ENCODE data around the gene ITIH1.
"Not testable (repeated sequence)": the region's sequence is repeated elsewhere in the genome, so short reads cannot be mapped to it uniquely, and the experiment has no call there.

The ITIH1 gene

DNA sequence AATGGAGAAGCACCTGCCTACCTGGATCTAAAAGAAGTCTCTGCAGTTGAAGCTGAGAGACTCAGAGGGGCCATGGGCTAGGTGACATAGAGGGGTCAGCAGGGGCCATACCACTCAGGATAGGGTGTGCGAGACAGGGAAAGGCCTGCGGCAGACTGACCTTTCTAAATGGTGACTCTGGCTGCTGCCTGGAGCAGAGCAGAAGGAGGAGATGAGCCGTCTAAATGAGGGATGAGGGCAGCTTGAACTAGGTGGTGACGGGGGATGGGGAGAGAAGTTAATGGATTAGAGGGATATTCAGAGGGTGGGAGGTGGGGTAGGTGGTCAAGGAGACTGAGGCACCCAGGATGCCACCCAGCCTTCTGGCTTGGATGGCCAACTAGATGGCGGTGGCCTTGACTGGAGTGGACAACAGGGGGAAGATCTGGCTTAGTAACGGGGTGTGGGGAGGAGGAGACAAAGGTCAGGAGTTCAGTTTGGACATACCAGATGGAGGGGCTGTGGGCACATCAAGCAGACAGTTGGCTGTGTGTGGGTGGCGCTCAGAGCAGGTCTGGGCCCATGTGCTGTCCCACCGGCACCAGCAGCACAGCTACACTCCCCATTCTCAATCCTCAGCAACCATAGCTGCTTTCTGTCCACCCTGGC lies 3.2 kb upstream of the ITIH1 start:
- no peak for DNase-seq (ENCODE audit: low read depth in 2 of 2)

- no peak for DNase-seq (ENCODE audit: low read depth in 2 of 2)
Measured at GRCh38 chr3:52774901-52775864, 2.2 kb upstream of the ITIH1 start.

DNA sequence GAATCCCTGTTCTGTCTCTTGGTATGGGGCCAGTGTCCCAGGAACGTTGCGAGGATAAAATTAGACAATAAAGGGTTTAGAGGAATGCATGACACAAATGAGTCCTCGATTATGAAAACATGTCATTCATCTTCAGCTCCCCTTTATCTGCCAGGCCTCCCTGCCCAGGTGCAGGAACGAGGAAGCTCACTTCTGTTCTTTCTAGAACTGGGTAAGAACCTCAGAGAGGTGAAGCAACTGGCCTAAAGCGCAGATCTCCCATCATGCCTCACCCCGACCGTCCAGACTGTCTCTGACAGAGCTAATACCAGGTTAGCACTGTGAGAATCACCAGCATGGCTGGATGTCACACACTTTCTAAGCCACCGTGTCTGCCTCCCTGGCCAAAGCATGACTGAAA lies 1.5 kb upstream of the ITIH1 start:
- DNase-seq (ENCODE audit: low read depth in 2 of 2) = no peak

GRCh38 chr3:52776486-52776885 lies 913 bp upstream of the ITIH1 start:
- not testable (repeated sequence) for DNase-seq (ENCODE audit: low read depth in 2 of 2)

DNA sequence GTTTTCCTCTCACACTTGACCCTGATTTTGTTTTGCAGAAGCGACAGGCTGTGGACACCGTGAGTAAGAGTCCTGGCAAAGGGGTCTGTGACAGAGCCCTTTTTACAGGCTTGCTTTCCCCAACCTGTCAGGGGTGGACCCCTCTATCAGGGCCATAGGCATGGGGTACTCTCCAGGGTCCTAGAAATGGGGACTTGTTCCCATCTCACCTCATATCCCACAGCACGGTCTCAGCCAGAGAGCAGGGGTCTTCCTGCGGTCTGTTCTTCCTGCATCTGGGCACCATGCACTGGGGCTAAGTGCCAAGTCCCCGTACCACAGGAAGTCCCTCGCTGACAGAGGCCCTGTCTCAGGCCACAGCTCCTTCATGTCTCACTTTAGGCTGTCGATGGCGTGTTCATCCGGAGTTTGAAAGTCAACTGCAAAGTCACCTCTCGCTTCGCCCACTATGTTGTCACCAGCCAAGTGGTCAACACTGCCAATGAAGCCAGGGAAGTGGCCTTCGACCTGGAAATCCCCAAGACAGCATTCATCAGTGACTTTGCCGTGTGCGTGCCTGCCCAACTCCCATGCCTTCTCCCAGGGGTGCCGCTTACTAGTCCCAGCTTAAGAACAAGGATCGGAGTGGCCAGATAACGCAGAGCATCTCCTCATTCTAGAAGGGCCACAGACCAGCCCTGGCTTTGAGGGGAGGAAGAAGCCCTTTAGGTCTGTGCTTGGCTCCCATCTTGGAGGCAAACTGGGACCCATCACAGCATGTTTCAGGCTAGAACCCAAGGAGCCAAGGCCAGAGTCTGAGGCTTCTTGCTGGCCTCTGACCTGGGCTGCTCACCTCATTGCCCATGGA lies 783 bp downstream of the ITIH1 start:
- DNase-seq (ENCODE audit: low read depth in 2 of 2) = no peak

DNA sequence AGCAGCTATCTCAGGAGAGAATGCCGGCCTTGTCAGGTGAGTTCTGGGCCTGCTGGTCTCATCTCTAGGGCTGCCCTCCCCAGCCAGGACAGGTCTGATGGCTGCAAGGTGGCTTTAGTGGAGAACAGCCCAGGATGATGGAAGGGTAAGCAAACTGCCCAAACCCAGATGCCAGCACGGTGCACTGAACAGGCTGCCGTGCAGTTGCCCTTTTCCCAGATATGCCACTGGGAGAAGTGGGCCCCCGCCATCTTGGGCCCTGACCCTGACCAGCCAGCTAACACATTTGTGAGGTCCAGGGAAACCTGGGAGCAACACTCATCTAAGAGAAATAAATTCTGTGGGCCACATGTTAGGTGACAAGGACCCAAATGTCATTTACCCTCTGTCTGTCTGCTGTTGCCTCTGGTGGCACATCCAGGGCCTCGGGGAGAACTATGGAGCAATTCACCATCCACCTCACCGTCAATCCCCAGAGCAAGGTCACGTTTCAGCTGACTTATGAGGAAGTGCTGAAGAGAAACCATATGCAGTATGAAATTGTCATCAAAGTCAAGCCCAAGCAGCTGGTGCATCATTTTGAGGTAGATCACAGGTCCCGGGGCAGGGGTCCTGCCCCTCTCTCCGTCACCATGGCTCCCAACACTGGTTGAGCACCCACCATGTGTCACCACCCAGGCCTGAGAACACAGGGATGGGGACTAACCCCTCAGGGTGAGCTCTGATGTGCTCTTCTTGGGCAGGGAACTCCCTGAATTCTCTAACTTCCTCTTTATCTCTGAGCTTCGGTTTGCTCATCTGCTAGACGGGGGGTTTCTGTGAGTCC lies 1.8 kb downstream of the ITIH1 start:
- DNase-seq (ENCODE audit: low read depth in 2 of 2) = no peak

- DNase-seq (ENCODE audit: low read depth in 2 of 2) = no peak
Measured at GRCh38 chr3:52779837-52780585, 2.6 kb downstream of the ITIH1 start.

DNA sequence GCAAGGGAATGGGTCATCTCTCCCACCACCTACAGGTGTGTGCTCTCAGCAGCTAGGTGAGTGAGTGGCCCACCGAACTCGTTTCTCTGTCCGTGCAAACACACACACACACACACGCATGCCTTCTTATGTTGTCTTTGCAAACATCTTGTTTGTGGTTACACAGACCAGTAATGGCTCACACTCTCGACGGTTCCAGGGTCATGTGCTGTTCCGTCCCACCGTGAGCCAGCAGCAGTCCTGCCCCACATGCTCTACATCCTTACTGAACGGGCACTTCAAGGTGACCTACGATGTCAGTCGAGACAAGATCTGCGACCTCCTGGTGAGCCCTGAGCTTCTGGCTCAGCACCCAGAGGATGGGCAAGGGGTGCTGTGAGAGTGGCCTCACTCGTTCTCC lies 4.3 kb downstream of the ITIH1 start:
- no peak for DNase-seq (ENCODE audit: low read depth in 2 of 2)

DNA sequence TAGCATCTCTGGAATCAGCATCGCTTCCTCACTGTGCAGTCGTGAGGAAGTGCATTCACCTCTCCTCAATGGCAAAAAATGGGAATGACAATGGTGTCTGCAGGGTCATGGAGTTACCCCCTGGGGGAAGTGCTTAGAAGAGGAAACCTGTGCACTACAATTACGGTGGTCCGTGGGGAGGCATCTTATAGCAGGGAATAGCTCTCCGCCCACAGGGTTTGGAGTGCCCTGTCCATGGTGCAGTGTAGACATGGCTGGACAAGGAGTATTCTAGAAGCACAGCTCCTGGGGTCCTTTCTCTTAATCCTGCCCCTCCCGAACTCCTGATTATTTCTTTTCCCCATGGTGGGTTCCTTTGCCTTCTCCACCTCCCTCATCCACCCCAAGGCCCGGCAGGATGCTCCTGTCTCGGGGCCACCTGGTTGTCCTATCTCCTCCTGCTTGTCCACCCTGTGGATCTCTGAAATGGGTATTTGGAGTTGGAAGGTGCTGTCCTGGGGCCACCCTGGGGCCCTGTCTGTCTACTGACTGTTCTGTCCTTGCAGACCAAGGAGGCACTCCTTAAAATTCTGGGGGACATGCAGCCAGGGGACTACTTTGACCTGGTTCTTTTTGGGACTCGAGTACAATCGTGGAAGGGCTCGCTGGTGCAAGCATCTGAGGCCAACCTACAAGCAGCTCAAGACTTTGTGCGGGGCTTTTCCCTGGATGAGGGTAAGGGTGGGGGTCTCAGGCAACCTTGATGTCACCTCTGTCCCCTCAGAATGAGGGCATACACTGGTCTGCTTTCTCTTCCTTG lies 5.2 kb downstream of the ITIH1 start:
- no peak for DNase-seq (ENCODE audit: low read depth in 2 of 2)

- no peak for DNase-seq (ENCODE audit: low read depth in 2 of 2)
Measured at GRCh38 chr3:52783211-52783555, 5.8 kb downstream of the ITIH1 start.

DNA sequence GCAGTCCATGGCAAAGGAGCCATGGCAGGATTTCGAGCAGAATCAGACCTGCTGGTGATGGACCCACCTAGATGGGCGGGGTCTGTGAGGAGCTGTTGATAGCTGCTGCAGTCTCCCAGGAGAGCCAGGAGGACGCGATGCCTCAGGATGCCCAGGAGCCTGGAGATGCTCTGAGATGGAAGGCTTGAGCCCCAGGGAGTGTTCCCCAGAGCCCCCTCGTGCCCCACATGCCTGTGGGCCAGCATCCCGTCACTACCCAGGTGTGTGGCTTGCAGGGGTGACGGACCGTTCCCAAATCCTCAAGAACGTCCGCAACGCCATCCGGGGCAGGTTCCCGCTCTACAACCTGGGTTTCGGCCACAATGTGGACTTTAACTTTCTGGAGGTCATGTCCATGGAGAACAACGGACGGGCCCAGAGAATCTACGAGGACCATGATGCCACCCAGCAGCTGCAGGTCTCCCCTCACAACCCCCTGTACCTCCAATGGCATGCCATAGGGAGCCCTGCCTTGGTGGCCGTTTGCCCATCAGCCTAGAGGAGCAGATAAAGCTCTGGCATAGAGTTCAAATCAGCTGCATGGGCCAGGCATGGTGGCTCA lies 6.7 kb downstream of the ITIH1 start:
- no peak for DNase-seq (ENCODE audit: low read depth in 2 of 2)

DNA sequence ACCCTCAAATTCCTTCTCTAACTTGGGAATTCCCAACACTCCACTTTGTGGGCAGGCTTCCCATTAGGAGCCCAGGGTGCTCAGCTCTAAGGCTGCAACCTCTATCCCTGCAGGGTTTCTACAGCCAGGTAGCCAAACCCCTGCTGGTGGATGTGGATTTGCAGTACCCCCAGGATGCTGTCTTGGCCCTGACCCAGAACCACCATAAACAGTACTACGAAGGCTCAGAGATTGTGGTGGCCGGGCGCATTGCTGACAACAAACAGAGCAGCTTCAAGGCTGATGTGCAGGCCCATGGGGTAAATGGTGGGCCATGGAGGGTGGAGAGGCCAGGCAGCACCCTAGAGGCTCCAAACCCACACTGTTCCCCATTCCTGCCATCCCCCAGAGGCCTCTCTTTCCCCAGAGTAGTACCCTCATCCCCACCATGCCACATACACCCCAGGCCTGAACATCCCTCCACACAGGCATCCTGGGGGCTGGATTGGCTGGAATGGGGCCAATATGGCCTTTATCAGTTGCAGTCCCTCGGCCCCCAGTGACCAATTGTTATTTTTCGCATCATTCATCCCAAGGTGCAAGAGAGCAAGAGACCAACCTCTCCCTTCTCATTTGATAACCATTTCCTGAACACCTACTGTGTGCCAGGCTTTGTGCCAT lies 7.7 kb downstream of the ITIH1 start:
- no peak for DNase-seq (ENCODE audit: low read depth in 2 of 2)

DNA sequence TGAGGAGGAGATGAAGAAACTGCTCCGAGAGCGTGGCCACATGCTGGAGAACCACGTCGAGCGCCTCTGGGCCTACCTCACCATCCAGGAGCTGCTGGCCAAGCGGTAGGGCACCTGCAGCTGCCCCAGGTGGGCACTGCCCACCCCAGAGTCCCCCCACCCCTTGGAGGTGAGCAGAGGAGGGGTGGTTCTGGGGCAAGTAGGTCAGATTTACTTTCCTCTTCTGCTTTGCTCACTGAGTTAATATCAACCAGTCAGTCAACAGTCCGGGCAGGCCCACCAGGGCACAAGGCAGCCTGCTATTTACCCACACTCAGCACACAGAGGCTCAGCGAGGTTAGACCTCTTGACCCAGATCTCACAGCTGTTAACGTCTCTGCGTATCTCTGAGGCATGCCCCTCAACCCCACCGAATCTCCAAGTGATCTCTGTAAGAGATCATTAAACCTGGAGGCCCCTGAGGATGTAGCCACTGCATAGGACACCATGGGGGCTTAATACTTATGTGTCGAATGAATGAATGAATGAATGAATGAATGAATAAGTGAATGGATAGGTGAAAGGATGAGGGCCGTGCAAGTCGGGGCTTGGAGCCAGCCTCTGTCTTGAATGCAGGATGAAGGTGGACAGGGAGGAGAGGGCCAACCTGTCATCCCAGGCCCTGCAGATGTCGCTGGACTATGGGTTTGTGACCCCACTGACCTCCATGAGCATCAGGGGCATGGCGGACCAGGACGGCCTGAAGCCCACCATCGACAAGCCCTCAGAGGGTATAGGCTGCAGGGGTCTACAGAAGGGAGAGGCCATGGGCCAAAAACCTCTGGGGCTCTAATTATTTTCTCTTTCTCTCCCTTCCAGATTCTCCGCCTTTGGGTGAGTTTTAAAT lies 9.2 kb downstream of the ITIH1 start:
- no peak for DNase-seq (ENCODE audit: low read depth in 2 of 2)

- DNase-seq (ENCODE audit: low read depth in 2 of 2) = no peak
Measured at GRCh38 chr3:52787246-52787645, 9.8 kb downstream of the ITIH1 start.

DNA sequence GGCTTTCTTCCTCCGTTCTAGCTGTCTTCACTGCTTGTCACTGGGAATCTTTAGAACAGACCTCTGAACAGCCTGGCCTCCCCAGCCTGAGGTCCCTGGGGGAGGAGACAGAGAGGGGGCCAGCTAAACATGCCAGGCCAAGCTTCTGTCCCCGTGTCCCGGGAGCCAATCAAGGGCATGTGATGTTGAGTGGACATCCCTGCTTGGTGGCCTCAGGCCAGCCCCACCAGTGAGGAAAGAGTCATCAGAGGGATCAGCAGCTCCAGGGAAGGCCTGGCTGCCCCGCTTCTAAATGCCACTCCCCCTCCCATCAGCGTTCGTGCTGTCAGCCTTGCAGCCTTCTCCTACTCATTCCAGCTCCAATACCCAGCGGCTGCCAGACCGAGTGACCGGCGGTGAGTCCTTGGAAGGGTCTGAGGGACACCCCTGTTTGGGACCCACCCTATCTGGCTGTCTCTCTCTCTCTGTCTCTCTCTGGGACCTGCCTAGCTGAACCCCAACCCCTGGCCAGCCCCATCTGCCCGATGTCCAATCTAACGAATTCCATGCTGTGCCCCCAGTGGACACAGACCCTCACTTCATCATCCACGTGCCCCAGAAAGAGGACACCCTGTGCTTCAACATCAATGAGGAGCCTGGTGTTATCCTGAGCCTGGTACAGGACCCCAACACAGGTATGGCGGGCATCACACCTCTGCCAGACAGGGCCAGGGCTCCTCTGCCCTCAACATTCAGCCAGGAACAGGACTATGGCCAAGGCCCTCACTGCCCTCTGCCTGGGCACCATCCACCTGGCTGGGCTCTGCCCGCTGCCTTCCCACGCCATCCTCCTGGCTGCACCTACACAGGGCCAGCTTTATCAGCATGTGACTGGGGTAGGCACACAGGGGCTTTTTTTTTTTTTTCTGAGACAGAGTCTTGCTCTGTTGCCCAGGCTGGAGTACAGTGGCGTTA lies 10.6 kb downstream of the ITIH1 start:
- DNase-seq (ENCODE audit: low read depth in 2 of 2) = no peak

DNA sequence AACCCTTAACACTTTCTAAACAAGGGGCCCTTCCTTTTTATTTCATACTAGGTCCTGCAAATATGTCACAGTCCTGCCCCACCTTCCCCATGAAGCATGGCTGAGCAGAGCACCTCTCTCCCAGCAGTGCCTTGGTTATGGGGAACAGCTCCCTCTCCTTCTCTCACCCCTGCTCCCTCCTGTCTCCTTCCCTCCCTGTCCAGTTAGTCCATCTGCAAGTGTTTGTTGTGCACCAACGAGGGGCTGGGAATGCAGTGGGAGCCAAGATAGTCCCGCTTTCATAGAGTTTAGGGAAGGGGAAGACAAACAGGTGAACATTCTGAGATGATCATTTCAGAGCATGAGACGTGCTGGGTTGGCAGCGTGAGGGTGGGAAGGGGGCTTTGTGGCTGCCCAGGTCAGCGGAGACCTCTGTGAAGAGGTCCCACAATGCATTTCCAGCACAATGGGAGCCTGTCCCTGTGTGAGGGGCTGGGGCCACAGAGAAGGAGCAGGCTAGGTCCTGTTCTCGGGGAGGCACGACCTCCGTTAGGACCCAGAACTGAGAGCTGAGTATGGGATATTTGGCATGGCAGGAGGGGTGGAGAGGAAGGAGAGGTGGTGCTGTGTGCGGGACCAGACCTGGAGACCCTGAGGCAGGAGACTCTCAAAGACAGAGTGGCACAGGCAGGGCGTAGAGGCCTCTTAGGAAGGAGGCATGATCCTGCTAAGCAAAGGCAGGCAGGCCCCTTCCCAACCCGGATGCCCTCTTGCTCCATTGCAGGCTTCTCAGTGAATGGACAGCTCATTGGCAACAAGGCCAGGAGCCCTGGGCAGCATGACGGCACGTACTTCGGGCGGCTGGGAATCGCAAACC lies 11.7 kb downstream of the ITIH1 start:
- DNase-seq (ENCODE audit: low read depth in 2 of 2) = no peak

All from activated CD4-positive, alpha-beta T cell treated with anti-CD3 and anti-CD28 coated beads for 24 hours (primary cell).